Esophagus squamous epithelium (tissue), 4 donors: ENCODE measurements around the gene SLC12A7.

ENCODE experiments used
- POLR2A ChIP-seq, 4 donors: fragments of 450-650 bp; IDR thresholded peaks; one replicate each; pipeline ENCODE4 v1.6.1; 2017; ENCODE audit warnings: antibody characterized with exemption in 4 of 4, mild to moderate bottlenecking in 4 of 4, moderate library complexity in 3 of 4
- TF ChIP-seq, protein P1 (sequence below), 6 experiments: fragments of 450-650 bp in 4 of 6; fragments of 200-600 bp in 2 of 6; sonication (generic) in 2 of 6; IDR thresholded peaks; one replicate each; pipeline ENCODE4 v1.5.1; 2016 to 2019; ENCODE audit warnings: antibody characterized with exemption in 6 of 6, mild to moderate bottlenecking in 4 of 6, moderate library complexity in 4 of 6

DNA sequence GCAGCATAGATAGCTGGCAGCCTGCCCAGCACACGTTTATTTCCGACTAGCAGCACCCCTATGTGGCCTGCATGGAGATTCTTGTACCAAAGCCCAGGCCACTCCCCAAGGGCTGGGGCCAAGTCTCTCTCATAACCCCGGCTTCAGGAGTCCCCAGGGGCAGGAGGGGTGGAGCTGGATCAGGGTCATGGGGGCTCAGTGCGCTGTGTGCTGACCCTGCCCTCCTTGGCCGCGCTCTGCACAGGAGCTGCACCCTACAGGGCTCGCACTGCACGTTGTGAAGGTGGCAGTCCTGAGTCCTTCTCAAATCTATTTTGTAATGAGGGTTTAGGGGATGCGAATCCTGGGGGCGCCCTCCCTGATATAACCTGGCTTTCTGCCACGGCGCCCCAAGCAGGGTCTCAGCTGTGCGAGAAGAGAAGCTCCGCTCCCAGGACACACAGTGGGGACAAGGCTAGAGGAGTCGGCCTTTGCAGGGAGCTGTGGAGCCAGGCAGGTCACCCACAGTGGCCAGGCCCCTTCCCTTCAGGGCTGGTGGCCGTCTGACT is 74.7 kb downstream of the SLC12A7 start:
- TF ChIP-seq, protein P1, sequence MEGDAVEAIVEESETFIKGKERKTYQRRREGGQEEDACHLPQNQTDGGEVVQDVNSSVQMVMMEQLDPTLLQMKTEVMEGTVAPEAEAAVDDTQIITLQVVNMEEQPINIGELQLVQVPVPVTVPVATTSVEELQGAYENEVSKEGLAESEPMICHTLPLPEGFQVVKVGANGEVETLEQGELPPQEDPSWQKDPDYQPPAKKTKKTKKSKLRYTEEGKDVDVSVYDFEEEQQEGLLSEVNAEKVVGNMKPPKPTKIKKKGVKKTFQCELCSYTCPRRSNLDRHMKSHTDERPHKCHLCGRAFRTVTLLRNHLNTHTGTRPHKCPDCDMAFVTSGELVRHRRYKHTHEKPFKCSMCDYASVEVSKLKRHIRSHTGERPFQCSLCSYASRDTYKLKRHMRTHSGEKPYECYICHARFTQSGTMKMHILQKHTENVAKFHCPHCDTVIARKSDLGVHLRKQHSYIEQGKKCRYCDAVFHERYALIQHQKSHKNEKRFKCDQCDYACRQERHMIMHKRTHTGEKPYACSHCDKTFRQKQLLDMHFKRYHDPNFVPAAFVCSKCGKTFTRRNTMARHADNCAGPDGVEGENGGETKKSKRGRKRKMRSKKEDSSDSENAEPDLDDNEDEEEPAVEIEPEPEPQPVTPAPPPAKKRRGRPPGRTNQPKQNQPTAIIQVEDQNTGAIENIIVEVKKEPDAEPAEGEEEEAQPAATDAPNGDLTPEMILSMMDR (IDR thresholded peaks at IDR 0.05), result no peak
- no peak for TF ChIP-seq POLR2A (IDR thresholded peaks at IDR 0.05)
